Measurements from ENCODE around the gene CD300LD. TPM values are rescaled to one million over a fixed set of nuclear protein-coding genes. Genes with fewer than 3 reads are reported as not detected.

Gene CD300LD
- polyA plus RNA-seq, 2 of the 4 experiments (the other 2 are of a cell fraction): not detected

DNA sequence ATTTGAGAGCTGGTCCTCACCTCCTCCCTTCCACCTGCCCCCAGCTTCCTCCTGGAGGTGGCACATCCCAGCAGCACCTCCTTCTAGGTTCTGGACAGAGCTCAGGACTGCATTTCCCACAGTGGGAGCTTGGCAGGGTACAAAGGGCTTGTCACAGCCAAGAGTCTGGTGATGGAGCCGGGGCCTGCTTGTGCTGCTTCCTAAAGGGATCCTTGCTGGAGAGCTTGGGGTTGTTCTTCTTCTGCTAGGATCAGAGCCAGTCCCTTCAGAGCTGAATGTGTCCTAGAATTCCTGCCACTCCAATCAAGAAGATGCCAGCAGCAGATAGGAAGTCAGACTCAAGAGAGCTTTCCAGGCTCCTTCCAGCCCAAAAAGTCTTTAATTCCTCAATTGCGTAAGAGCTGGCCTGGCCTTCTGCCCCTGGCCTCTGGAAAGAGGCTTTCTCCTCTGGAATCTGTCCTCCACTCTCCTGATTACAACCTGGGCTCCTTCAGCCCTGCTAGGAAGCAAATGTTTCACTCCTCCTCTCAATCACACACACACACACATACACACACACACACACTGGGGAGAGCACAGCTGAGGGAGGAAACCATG, 27.1 kb upstream of the CD300LD start:
- no peaks in the 10 kb centered on the region for H3K4me1 ChIP-seq
- WGBS (ENCODE audit: missing lambda C conversion rate): 37% methylated on average over 2 of the region's 2 CpGs
- H3K27ac ChIP-seq: no peak overlapping the region
- no peak for TF ChIP-seq FOXS1 (CRISPR knock-in tag; IDR thresholded peaks at IDR 0.05)
- no peak for TF ChIP-seq RFX5 (IDR thresholded peaks at IDR 0.05)
- TF ChIP-seq POLR2A (IDR thresholded peaks at IDR 0.05; ENCODE audit: low read length): no peak
- no peak for TF ChIP-seq CTCF (IDR thresholded peaks at IDR 0.05)
- TF ChIP-seq, protein P1, sequence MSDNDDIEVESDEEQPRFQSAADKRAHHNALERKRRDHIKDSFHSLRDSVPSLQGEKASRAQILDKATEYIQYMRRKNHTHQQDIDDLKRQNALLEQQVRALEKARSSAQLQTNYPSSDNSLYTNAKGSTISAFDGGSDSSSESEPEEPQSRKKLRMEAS (IDR thresholded peaks at IDR 0.05): no peak
- no peak for FAIRE-seq
- CTCF ChIA-PET: interaction anchor here (1.0 to 1.9 kb wide), 7 partner anchors 8 to 66 kb away, joined by 3 to 10 read pairs (median 4); no protein-coding TSS in a partner anchor
- H3K4me3 ChIP-seq: no peak overlapping the region
- no peak overlapping the region for H3K4me2 ChIP-seq
- no peak for ATAC-seq
- POLR2A ChIA-PET: no interaction called here
- 0 out of 3 replicates have a peak, but pooled peaks cover 2% of the 10 kb centered on the region for H3K9me3 ChIP-seq
- DNase-seq (ENCODE audit: low read depth in 1 of 2, low spot score in 1 of 2): no peak

DNA sequence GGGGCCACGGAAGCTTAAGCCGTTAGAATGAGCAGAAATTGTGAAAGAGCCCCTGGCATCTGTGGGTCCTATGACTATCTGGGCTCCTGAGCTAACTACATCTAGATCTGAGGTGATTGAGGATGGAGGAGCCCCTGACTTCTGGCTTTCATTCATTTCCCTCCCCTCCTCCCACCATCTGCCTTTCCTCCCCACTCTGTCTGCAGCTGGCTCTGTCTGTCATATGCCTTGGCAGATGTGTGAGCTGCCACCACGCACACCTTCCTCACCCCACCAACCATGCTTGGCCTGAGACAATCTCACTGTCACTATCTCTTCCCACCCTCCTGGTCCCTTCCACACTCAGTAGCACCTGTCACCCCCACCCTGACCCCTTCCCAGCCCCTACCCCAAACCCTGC, 26.4 kb upstream of the CD300LD start:
- POLR2A ChIA-PET: no interaction called here
- CTCF ChIA-PET: interaction anchor here (0.6 to 4.5 kb wide), 10 partner anchors 9 to 213 kb away, joined by 3 to 25 read pairs (median 4); partner anchors contain the start of gene CD300H
- no peak overlapping the region for H3K27ac ChIP-seq
- 0 out of 3 replicates have a peak, but pooled peaks cover under 1% of the 10 kb centered on the region for H3K9me3 ChIP-seq
- H3K4me3 ChIP-seq: no peak overlapping the region
- no peak for TF ChIP-seq NR3C1 (IDR thresholded peaks at IDR 0.05)
- TF ChIP-seq JUNB (IDR thresholded peaks at IDR 0.05): no peak
- no peak for TF ChIP-seq SMC3 (IDR thresholded peaks at IDR 0.05)
- no peak for FAIRE-seq
- no peak overlapping the region for H3K4me2 ChIP-seq
- 21% methylated on average over 3 of the region's 3 CpGs for WGBS (ENCODE audit: missing lambda C conversion rate)
- no peak for DNase-seq (ENCODE audit: low read depth in 1 of 2, low spot score in 1 of 2)
- H3K4me1 ChIP-seq: no peaks in the 10 kb centered on the region
- no peak; a peak in 1 of 6 replicates for ATAC-seq

GRCh38 chr17:74616696-74617095, 24.6 kb upstream of the CD300LD start:
- H3K4me2 ChIP-seq: no peak overlapping the region
- no peak overlapping the region for H3K4me3 ChIP-seq
- ChIA-PET POLR2A (no interaction called here), CTCF (interaction anchor here (0.9 to 4.5 kb wide), 8 partner anchors 9 to 255 kb away, joined by 3 to 25 read pairs (median 3); partner anchors contain the start of genes BTBD17 and CD300H)
- no peaks in the 10 kb centered on the region for H3K9me3 ChIP-seq
- FAIRE-seq (no peak), ATAC-seq (no peak), DNase-seq (ENCODE audit: low read depth in 1 of 2, low spot score in 1 of 2) (no peak)
- H3K27ac ChIP-seq: no peak overlapping the region
- no peaks in the 10 kb centered on the region for H3K4me1 ChIP-seq
- WGBS (ENCODE audit: missing lambda C conversion rate): 37% methylated on average over 7 of the region's 7 CpGs
- TF ChIP-seq PHF8 (IDR thresholded peaks at IDR 0.05; ENCODE audit: borderline replicate concordance, low read depth) (no peak), HOXB13 (CRISPR knock-in tag; IDR thresholded peaks at IDR 0.05; ENCODE audit: low read depth) (no peak), HEYL (CRISPR knock-in tag; IDR thresholded peaks at IDR 0.05) (no peak), EP300 (IDR thresholded peaks at IDR 0.05) (no peak), POLR2A (IDR thresholded peaks at IDR 0.05; ENCODE audit: low read length) (no peak), RCOR1 (IDR thresholded peaks at IDR 0.05; ENCODE audit: low read depth, low read length) (no peak), RAD21 (conservative IDR thresholded peaks at IDR 0.05 in 1 of 2, IDR thresholded peaks at IDR 0.05 in 1 of 2) (no peak), MYC (IDR thresholded peaks at IDR 0.05; ENCODE audit: borderline replicate concordance, low read length) (no peak), TFCP2L1 (CRISPR knock-in tag; IDR thresholded peaks at IDR 0.05) (no peak), CTCF (IDR thresholded peaks at IDR 0.05) (no peak), FOSB (CRISPR knock-in tag; IDR thresholded peaks at IDR 0.05) (no peak), BCL3 (IDR thresholded peaks at IDR 0.05) (no peak)
- TF ChIP-seq, protein P2, sequence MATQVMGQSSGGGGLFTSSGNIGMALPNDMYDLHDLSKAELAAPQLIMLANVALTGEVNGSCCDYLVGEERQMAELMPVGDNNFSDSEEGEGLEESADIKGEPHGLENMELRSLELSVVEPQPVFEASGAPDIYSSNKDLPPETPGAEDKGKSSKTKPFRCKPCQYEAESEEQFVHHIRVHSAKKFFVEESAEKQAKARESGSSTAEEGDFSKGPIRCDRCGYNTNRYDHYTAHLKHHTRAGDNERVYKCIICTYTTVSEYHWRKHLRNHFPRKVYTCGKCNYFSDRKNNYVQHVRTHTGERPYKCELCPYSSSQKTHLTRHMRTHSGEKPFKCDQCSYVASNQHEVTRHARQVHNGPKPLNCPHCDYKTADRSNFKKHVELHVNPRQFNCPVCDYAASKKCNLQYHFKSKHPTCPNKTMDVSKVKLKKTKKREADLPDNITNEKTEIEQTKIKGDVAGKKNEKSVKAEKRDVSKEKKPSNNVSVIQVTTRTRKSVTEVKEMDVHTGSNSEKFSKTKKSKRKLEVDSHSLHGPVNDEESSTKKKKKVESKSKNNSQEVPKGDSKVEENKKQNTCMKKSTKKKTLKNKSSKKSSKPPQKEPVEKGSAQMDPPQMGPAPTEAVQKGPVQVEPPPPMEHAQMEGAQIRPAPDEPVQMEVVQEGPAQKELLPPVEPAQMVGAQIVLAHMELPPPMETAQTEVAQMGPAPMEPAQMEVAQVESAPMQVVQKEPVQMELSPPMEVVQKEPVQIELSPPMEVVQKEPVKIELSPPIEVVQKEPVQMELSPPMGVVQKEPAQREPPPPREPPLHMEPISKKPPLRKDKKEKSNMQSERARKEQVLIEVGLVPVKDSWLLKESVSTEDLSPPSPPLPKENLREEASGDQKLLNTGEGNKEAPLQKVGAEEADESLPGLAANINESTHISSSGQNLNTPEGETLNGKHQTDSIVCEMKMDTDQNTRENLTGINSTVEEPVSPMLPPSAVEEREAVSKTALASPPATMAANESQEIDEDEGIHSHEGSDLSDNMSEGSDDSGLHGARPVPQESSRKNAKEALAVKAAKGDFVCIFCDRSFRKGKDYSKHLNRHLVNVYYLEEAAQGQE (IDR thresholded peaks at IDR 0.05): no peak
- TF ChIP-seq, protein P1 (IDR thresholded peaks at IDR 0.05): no peak

Data from A549 (cell line).